Measurements from ENCODE around the gene SLC13A2.

Gene SLC13A2

DNA sequence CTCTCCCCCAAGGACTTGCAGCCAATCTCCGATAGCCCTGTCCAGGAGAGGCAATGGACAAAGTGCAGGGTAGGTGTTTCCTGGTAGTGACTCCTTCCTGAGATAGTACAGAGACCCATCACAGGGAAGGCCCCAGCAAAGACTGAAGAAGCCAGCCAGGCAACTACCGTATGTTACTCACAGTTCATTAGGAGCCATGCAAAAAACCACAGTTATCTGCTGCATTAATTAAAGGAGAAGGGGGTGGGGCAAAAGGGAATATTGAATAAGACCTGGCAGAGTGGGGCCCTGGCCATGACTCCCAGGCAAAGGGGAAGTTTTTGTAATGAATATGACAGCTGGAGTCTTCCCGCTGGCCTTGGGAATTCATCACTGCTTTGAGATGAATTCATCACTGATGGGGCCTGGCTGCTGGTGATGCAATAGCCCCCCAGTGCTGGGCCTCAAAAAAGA is 2.5 kb upstream of the SLC13A2 start:
- FAIRE-seq (no peak), DNase-seq (ENCODE audit: low spot score) (no peak)

- DNase-seq (ENCODE audit: low spot score) (no peak), FAIRE-seq (no peak)
Measured at GRCh38 chr17:28471531-28472342, 1.7 kb upstream of the SLC13A2 start.

DNA sequence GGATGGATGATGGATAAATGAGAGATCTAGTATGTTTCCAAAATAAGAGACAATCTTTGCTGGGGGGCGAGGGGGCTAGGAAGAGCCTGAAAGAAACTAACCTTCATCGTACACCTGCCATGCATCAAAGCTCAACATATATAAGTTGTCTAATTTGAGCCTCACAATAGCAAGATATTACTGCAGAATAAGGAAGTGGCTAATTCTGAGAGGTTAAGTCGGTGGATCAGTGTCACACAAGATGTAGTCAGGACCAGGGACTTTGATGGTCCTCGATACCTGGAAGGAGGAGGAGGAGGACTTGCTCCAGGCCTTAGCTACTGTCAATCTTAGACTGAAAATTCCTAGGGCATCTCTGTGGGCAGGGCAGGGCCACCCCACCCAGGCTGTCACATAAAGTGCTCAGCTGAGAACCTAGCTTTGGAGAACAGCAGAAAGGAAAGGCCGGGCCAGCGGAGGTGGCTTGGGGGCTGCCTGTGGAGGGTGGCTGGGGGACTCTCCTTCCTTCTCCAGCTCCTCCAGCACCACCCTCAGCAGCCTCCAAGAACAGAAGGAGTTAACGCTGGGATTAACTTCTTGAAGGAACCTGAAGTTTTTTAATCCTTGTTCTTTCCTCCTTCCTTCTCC is 460 bp upstream of the SLC13A2 start:
- DNase-seq (ENCODE audit: low spot score) (no peak), FAIRE-seq (no peak)

DNA sequence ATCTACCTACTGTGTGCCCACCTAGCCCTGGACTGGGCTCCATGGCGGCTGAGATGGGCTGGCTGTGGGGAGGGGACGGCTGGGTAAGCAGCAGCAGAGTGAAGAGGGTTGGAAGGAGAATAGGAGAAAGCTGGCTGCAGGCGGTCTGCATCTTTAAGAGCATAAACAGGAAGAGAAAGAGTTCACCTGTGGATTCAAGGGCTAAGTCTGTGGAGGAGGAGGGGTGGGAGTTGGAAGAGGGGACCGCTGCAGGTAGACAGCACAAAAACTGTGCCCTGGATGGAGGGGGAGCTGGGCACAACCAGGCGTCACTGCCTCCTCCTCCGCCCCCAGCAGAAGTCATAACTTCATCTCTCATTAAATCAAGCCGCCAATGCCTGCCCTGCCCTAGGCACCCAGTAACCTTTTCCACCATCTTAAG is 677 bp downstream of the SLC13A2 start:
- no peak for DNase-seq (ENCODE audit: low spot score)
- no peak for FAIRE-seq

DNA sequence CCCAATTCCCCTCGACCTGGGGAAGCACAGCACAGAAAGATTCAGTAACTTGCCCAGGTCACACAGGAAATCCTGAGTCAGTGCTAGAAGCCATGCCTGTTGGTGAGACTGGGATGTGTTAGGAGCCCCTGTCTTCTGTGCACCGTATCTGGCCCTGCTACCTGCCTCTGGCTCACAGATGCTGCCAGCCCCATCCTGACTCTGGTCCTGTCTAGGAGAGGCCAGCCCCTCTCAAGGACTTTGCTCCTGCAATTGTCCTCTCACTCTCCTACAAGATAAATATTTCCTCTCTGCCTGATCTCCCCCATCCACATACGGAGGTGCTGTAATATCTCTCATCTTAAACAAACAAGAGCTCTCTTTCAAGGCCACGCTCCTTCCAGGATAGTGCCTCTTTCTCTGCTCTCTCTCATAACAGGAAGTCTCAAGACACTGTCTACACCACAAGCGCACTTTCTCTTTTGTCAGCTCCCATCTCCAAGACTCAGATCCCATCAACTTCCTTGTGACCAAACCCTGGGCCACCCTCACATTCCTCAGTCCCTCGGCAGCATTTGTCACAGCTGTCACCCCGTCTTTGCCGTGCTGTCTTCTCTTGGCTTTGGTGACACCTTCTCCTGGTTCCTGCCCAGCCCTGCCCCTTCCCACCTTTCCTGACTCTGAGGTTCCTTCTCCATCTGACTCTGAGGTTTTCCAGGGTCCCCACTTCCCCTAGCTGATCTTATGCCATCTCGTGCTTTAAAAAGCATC is 1.9 kb downstream of the SLC13A2 start:
- peak; percentile 52 for FAIRE-seq
- no peak for DNase-seq (ENCODE audit: low spot score)

- FAIRE-seq (no peak), DNase-seq (ENCODE audit: low spot score) (no peak)
Measured at GRCh38 chr17:28476076-28476865, 2.8 kb downstream of the SLC13A2 start.

- no peak for FAIRE-seq
- no peak for DNase-seq (ENCODE audit: low spot score)
Measured at GRCh38 chr17:28477928-28478327, 4.5 kb downstream of the SLC13A2 start.

GRCh38 chr17:28478712-28479615 is 5.5 kb downstream of the SLC13A2 start:
- DNase-seq (ENCODE audit: low spot score) (no peak), FAIRE-seq (no peak)

- no peak for FAIRE-seq
- no peak for DNase-seq (ENCODE audit: low spot score)
Measured at GRCh38 chr17:28480278-28480677, 6.8 kb downstream of the SLC13A2 start.

- DNase-seq (ENCODE audit: low spot score) (no peak), FAIRE-seq (no peak)
Measured at GRCh38 chr17:28480799-28481571, 7.5 kb downstream of the SLC13A2 start.

DNA sequence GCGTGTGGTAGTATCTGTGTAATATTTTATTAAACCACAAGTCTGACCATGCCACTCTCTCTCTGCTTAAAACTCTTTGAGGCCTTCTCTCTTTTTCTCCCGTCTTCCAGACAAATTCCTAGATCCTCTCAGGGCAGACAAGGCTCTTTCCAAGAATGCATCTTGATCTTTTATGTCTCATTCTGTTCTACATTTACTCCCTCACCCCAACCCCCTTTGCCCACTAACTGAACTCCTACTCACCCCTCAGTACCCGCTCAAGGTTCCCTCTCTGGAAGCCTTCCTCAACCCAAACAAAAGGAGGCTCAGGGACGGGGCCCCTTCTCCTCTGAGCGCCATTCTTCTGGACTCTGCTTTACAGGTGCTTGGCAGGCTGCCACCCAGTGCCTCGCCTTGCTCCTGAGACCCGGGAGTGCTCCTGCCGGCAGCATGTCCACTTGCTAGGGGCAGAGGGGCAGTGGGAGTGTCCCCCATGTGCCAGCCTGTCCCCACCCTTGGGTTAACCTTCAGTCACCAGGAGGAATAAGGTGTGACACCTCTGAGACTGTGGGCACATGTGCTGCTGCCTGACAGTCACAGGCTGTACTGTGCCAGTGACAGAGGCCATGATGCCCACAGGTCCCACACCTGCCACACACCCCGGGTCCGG is 9.2 kb downstream of the SLC13A2 start:
- no peak for FAIRE-seq

GRCh38 chr17:28484296-28484695 is 10.9 kb downstream of the SLC13A2 start:
- DNase-seq (ENCODE audit: low spot score) (no peak), FAIRE-seq (no peak)

More for the DNA sequence above, 9.2 kb downstream of the SLC13A2 start:
- DNase-seq (ENCODE audit: low spot score): no peak

GRCh38 chr17:28485049-28485448 is 11.6 kb downstream of the SLC13A2 start:
- no peak for DNase-seq (ENCODE audit: low spot score)
- FAIRE-seq: peak; percentile 53

GRCh38 chr17:28487881-28488532 is 14.6 kb downstream of the SLC13A2 start:
- no peak for FAIRE-seq

GRCh38 chr17:28488533-28489276 is 15.3 kb downstream of the SLC13A2 start:
- DNase-seq (ENCODE audit: low spot score) (no peak), FAIRE-seq (no peak)

More at GRCh38 chr17:28487881-28488532, 14.6 kb downstream of the SLC13A2 start:
- no peak for DNase-seq (ENCODE audit: low spot score)

- DNase-seq (ENCODE audit: low spot score): no peak
- no peak for FAIRE-seq
Measured at GRCh38 chr17:28491286-28491685, 17.8 kb downstream of the SLC13A2 start.

DNA sequence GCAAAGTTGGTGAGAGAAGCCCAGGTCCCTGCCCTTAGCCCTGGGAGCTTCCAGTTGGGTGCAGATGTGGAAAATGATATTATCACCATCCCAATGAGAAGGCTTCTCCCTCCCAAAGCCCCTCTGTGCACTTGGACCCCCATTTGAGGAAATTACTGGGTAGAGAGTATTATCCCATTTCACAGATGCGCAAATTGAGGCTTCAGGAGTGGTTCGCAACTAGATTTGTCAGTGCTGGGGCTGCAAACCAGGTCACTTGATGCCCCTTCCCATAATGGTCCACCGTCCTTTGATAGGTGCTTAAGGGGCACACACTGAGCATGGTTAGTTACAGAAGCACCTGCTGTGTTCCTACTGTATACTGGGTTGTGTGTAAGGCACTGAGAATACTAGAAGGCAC is 18.4 kb downstream of the SLC13A2 start:
- FAIRE-seq: no peak
- no peak for DNase-seq (ENCODE audit: low spot score)
